ENCODE results near the gene STK11. TPM values are rescaled to one million over a fixed set of nuclear protein-coding genes. Genes with fewer than 3 reads are reported as not detected.
A peak's percentile ranks its signal among the peaks of the same experiment; 100 is the strongest.

STK11 gene
- total RNA-seq, 2 experiments from 2014 or later = 54.7 to 55.8 TPM

DNA sequence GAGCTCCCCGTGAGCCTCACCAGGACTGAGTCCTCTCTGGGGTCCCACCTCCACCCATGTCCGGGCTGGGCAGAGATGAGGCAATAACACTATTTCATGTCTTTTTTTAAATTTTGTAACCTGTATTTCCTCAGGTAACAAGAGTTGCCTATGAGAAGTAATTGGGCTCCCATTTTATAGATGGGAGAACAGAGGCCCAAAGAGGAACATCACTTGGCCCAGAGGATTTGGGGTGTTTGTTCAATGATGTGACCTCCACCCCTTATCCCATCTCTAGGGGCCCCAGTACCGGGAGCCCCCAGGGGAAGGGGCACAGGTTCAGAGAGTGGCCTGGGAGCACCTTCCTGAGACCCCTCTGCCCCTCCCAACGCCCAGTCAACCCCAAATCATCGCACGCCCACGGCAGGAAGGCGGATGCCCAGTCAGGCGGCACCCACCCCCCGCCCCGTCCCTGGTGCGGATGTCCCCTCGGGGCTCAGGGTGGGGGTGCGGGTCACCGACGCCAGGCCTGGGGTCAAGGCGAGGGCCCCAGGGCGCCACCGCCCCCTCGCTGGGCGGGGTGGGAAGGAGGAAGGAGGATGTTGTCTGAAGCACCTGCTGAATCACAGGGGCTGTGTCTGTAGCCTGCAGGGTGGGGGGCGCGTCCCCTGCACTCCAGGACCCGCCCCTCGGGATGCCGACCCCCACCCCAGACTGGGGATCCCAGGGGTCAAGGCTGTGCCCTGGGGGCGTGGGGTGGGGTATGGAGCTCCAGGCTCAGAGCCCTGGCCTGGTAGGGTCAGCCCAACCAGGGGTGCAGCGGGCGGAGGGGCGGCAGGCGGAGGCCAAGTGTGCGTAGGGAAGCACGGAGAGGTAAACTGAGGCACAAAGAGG lies 54.5 kb downstream of the STK11 start:
- Mint-ChIP-seq H3K27me3 (no peaks in the 10 kb centered on the region), H3K27ac (peak overlapping the region; percentile 96), H3K9me3 (no peaks in the 10 kb centered on the region), H3K4me3 (peak overlapping the region; percentile 86), H3K36me3 (peaks cover 22% of the 10 kb centered on the region), H3K4me1 (peaks cover 50% of the 10 kb centered on the region)
- DNase-seq = peak; percentile 69

DNA sequence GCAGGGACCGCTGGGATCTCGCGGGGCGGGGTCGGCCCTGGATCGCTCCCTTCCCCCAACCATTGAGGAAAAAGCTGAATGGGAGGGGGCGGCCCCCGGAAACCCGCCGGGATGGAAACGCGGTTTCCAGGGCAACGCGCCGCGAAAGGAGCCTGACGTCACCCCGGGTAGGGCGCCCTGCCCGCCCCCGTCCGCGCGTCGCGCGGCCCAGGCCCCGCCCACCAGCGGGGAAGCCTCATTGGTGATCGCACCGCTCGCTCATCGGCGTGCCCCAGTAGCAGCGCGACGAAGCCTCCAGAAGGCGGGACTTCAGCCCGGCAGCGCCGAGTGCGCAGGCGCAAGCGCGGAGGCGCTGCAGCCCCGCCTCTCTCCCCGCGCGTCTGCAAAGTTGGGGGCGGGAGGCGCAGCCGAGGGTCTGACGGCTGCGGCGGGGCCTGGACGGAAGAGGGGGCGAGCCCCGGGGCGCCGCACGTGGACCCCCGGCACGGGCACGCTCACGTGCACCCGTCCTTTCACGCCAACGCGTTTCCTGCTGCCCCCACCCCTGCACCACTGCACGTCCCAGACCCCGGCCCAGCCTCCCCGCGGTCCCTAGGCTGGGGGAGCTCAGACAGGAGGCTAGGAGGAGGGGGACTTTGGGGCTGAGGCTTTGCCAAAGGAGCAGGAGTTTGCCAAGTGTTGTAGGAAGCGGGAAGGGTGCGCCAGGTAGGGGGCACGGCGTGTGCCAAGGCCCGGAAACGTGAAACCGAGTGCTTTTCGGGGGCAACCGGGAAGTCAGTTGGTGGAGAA lies 55.4 kb downstream of the STK11 start:
- Mint-ChIP-seq H3K4me3 (peak overlapping the region; percentile 97), H3K9me3 (no peaks in the 10 kb centered on the region), H3K27me3 (no peaks in the 10 kb centered on the region), H3K27ac (peak overlapping the region; percentile 98), H3K4me1 (peaks cover 57% of the 10 kb centered on the region), H3K36me3 (peaks cover 22% of the 10 kb centered on the region)
- DNase-seq = peak; percentile 99

DNA sequence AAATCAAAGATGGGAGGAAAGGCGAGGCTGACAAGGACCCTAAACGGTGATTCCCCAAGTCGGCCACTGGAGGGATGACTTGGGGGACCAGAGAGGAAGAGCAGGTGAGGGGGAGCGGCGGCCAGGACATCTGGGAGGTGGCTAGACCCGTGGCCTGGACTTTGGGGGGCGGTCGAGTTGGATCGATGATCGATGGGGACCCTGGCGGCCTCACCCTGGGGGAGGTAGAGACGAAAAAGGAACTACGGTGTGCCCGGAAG lies 55.9 kb downstream of the STK11 start:
- H3K4me1 Mint-ChIP-seq = peaks cover 57% of the 10 kb centered on the region
- H3K27ac Mint-ChIP-seq = peak overlapping the region; percentile 98
- peak overlapping the region; percentile 97 for H3K4me3 Mint-ChIP-seq
- no peaks in the 10 kb centered on the region for H3K27me3 Mint-ChIP-seq
- H3K9me3 Mint-ChIP-seq = no peaks in the 10 kb centered on the region
- H3K36me3 Mint-ChIP-seq = peaks cover 22% of the 10 kb centered on the region
- DNase-seq = no peak

DNA sequence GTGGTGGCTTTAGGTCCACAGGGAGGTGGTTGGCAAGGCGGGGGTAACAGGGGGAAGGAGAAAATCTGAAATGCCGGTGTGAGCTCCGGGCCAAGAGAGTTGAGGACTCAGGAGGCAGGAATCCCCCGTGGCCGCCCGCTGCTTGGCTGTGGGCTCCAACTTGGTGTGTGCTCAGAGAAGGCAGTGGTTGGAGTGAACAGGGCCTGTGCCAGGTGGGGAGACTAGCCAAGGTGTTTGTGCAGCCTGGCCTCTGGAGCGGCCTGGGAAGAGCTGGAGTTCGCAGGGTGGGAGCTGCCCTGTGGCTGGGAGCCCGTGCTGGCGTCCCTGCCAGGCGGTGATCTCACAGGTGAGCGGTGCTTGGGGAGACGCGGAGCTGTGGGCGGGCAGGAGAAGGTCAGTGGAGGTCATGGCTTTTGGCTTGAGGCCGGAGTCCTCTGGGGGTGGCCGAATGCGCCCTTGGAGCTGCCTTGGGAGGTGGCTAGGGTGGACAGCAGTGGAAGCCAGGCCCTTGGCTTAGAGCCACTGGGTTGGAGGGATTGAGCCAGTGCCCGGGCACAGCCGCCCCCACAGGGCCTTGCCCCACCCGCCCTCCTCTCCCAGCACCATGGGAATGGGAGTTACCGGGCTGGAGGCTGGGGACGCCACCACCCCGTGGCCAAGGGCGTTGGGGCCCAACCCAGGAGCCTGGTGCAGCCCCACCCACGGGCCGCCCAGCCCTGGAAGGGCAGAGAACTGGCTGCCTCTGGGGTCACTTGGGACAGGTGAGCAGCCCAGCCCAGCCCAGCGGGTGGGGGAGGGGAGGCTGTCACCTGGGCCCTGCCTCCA lies 56.4 kb downstream of the STK11 start:
- Mint-ChIP-seq H3K9me3 (no peaks in the 10 kb centered on the region), H3K4me1 (peaks cover 57% of the 10 kb centered on the region), H3K36me3 (peaks cover 22% of the 10 kb centered on the region), H3K4me3 (peak overlapping the region; percentile 97), H3K27ac (peak overlapping the region; percentile 98), H3K27me3 (no peaks in the 10 kb centered on the region)
- no peak for DNase-seq

DNA sequence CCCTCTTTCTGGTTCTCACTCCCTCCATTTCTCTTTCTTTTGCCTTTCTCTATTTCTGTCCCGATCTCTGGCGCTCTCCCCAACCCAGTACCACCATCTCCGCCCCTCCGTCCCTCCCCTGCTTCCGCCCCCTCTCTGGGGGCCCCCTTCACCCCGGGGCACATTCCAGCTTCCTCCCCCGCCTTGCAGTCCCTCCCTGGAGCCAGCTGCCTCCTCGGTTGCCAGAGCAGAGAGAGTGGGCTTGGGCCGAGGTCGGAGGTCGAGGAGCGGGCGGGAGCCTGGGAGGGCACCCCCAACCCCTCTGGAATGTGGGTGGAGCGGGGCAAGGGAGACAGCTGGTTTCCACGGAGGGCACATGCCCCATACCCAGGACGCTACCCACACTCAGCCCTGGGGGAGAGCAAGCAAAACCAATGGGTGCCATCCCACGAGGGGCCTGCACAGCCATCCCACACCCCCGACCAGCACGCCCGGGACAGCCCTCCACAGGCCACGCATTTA lies 57.1 kb downstream of the STK11 start:
- peak overlapping the region; percentile 72 for H3K27ac Mint-ChIP-seq
- no peaks in the 10 kb centered on the region for H3K27me3 Mint-ChIP-seq
- peaks cover 59% of the 10 kb centered on the region for H3K4me1 Mint-ChIP-seq
- no peak for DNase-seq
- H3K9me3 Mint-ChIP-seq = no peaks in the 10 kb centered on the region
- peak overlapping the region; percentile 80 for H3K4me3 Mint-ChIP-seq
- H3K36me3 Mint-ChIP-seq = peaks cover 17% of the 10 kb centered on the region

DNA sequence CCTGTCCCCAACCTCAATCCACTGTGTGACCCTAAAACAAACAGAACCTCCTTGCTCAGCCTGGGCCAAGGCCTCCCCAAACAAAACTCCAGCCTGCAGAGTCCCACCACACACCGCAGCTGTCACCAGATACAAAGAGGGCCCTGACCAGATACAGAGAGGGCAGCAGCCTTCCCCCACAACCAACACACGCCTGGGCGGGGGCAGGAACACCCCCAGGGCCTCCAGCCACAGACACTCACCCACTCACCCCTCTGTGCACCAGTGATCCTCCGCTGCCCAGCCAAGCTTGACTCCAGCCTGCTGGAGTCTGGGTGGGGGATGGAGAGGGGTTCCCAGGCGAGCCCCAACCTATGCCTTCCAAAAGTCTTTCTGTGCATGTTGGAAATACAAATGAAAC lies 57.6 kb downstream of the STK11 start:
- peak overlapping the region; percentile 80 for H3K4me3 Mint-ChIP-seq
- H3K36me3 Mint-ChIP-seq = peaks cover 16% of the 10 kb centered on the region
- no peak for DNase-seq
- no peaks in the 10 kb centered on the region for H3K9me3 Mint-ChIP-seq
- peaks cover 58% of the 10 kb centered on the region for H3K4me1 Mint-ChIP-seq
- H3K27me3 Mint-ChIP-seq = no peaks in the 10 kb centered on the region
- H3K27ac Mint-ChIP-seq = peak overlapping the region; percentile 72

DNA sequence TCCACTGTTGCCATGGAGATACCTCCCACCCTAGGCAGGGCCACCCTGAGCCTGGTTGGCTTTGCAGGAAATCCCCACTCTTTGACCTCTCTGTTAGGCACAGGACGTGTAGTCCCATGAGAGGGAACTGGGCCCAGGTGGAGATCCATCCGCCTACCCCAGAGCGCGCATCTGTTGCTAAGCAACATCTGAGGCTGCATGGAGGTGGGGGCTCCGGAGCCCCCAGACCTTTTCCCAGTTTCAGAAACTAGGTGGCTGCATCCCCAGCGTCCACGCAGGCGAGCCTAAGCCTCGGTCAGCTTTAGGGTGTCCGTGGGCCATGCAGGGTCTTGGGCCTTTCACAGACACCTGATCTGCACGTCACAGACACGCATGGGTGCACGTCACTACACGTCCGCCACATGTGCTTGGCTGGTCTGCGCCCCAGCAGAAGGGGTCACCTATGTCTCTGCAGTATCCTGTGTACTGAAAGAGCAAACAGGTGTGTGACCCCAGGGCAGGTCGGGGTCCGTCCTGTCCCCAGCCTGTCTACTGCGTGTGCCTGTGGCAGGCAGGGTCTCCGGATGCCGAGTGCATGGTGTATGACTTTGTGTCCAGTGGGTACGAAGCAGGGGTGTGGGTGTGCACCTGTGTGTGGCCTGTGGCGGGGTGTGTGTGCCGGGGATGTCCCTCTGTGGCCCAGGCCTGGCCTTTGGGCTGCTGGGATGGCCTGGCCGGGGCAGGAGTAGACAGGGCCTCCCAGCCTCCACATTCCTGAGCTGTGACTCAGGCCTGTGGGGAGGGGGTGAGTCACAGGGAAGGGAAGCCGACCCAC lies 59.4 kb downstream of the STK11 start:
- Mint-ChIP-seq H3K4me1 (peaks cover 48% of the 10 kb centered on the region), H3K4me3 (no peak overlapping the region), H3K27ac (no peak overlapping the region), H3K27me3 (peaks cover 1% of the 10 kb centered on the region), H3K36me3 (peaks cover 19% of the 10 kb centered on the region), H3K9me3 (no peaks in the 10 kb centered on the region)
- DNase-seq = no peak

DNA sequence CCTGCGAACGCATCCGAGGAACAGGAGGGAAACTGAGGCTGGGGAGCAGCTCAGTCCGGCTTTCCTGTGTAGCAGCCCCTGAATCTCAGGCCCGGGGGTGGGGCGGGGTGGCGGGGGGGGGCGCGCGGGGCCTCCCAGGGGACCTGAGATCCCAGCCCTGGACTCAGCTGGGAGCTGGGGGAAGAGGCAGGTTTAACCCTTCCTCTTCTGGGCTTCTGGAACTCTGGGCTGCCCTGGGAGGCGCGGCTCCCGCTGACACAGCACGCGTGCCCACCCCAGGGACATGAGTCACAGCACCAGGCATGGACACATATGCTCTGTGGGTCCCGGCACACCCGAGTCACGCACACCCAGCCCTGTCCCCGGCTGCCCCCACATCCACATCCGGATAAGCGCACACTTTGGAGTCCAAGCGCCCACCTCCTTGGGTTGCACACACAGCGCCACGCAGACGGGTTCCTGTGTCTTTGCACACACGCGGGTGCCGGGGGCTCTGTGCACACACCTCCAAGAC lies 60.1 kb downstream of the STK11 start:
- H3K36me3 Mint-ChIP-seq = peaks cover 25% of the 10 kb centered on the region
- DNase-seq = peak; percentile 71
- peak overlapping the region; percentile 59 for H3K27ac Mint-ChIP-seq
- peaks cover 52% of the 10 kb centered on the region for H3K4me1 Mint-ChIP-seq
- H3K9me3 Mint-ChIP-seq = no peaks in the 10 kb centered on the region
- H3K27me3 Mint-ChIP-seq = peaks cover 4% of the 10 kb centered on the region
- peak overlapping the region; percentile 42 for H3K4me3 Mint-ChIP-seq

DNA sequence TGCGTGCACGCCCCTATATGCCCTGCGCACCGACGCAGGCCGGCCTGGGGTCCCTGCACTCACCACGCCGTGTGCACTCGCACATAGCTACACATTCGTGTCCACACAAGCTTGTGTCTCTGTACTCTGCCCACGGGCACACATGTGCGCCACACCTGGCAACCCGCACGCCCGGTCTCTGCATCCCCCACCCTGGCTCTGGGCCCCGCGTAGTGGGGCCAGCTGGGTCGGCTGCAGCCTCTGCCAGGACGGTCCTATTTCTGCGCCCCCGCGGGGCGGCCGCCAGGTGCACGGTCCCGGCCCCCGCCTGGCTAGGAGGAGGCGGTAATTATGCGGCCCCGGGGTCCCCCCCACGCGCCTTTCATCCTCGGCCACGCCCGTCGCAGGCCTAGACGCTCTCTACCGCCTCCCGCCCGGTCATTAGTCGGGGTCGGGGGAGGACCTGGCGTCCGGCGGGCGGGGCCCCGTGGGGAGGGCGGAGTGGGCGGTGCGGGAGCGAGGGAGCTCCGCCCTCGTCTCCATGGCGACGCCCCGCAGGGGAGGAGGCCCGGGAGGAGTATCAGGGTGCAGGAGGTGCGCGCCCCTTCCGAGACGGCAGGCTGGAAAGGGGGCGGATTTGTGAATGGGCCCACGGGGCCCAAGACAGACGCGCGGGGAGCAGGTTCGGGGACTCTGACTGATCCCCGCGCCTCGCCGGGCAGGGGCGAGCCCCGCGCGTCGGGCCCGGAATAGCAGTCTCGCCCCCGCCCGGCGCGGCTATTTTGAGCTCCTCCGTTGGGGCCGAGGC lies 60.7 kb downstream of the STK11 start:
- Mint-ChIP-seq H3K4me3 (peak overlapping the region; percentile 42), H3K4me1 (peaks cover 59% of the 10 kb centered on the region), H3K27ac (peak overlapping the region; percentile 59), H3K27me3 (peaks cover 4% of the 10 kb centered on the region), H3K9me3 (no peaks in the 10 kb centered on the region), H3K36me3 (peaks cover 31% of the 10 kb centered on the region)
- DNase-seq = peak; percentile 91

DNA sequence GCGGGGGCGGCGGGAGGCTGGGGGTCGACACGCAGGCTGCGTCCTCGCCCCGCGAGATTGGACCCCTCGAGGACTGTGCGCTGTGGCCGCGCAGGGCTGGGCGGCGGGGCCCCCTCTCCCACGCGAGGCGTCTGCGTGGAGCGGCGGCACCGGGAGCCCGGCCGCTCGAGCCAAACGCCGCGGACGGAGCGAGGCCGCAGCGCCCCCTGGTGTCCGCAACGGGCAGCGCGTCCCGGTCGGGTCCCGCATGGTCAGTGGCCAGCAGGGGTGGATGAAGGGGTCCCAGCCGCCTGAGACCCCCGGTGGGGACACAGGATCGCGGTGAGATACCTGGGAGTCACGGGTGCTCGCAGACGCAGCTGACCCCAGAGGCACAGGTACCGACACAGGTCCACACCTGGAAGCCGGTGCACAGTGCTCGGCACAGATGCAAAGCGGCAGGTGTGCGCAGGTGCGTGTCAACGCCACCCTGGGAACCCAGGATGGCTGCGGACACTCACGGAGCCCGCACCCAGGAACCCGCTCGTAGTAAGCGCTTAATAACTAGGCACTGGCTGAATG lies 61.4 kb downstream of the STK11 start:
- Mint-ChIP-seq H3K4me3 (peak overlapping the region; percentile 61), H3K36me3 (peaks cover 31% of the 10 kb centered on the region), H3K27ac (peak overlapping the region; percentile 45), H3K9me3 (no peaks in the 10 kb centered on the region), H3K27me3 (peaks cover 4% of the 10 kb centered on the region), H3K4me1 (peaks cover 59% of the 10 kb centered on the region)
- peak; percentile 75 for DNase-seq

DNA sequence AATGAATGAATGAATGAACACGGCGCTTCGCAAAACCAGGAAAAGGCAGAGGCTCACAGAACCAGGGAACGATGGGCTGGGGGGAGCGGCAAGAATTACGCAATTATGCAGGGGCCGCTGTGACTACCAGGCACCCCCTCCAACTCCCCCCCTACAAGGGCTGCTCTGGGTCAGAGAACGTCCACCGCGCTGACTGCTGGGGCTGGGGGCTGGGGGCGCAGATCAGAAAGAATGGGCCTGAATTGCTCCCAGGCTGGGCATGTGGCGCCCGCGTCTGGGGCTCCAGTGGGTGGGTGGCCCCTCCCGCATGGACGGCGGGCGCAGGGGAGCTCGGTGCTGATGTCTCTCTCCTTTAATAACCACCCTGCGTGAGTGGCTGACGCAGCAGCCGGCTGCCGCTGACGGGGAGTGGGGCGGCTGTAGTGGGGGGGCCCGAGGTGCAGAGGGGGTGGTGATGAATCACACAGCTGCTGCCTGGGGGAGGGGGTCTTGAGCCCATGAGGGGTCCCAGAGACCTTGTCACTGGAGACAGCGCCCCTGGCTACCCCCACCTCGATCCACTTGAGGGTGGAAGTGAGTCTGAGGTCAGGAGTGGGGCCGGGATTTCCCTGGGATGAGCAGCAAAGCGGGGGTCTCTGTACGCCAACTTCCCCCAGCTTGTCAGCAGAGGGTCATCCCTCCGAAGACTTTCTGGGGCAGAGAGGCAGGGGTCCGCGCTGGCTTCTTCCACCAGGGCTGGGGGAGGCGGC lies 62.1 kb downstream of the STK11 start:
- peak; percentile 49 for DNase-seq
- peaks cover 35% of the 10 kb centered on the region for H3K36me3 Mint-ChIP-seq
- H3K9me3 Mint-ChIP-seq = no peaks in the 10 kb centered on the region
- H3K4me1 Mint-ChIP-seq = peaks cover 61% of the 10 kb centered on the region
- peak overlapping the region; percentile 45 for H3K27ac Mint-ChIP-seq
- H3K4me3 Mint-ChIP-seq = peak overlapping the region; percentile 61
- H3K27me3 Mint-ChIP-seq = peaks cover 4% of the 10 kb centered on the region

DNA sequence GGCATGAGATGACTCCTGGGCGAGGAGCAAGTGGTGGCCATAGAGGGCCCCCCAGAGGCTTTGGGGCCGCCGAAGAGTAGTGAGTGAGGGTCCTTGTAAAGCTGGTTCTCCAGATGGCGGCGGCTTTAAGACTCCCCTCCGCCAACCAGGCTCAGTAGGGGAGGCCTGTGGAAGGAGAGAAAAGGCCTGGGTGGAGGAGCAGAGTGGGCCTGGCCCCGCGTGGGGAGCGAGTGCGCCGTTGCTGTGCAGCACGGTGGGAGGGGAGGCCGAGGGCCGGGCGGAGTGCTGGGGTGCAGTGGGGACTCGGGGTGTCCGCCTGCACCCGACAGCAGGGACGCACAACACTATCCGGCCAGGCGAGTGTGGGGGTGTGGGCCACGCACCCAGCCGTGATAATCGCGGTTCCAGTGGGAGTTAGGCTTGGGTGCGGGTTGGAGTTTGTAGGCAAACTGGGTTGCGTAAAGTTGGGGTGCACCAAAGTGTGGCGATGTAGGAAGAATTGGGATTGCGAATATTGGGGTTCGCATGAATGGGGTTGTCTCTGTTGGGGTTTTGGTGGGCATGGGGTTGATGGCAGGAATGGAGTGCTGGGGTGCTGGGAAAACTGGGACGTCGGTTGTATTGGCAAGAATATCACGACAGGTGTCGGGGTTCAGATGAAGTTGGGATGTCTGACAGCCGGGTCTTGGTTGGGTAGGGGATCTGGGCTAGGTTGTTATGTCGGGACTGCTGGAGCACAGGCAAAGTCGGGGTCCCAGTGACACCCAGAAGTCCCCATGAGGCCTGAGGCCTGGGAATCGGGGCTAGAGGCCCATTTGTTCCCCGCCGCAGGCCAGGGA lies 62.9 kb downstream of the STK11 start:
- Mint-ChIP-seq H3K4me3 (peak overlapping the region; percentile 77), H3K36me3 (peaks cover 37% of the 10 kb centered on the region), H3K27me3 (peaks cover 4% of the 10 kb centered on the region), H3K9me3 (no peaks in the 10 kb centered on the region), H3K4me1 (peaks cover 60% of the 10 kb centered on the region), H3K27ac (peak overlapping the region; percentile 60)
- DNase-seq = no peak
